H1 (cell line): ENCODE results near the gene MBTPS2. TPM values are rescaled to one million over a fixed set of nuclear protein-coding genes. Genes with fewer than 3 reads are reported as not detected.

Experiments
- CTCF ChIA-PET: fragments of 300-600 bp; sonication (Branson Sonifier 250); formaldehyde crosslinking; loops from one replicate; lab custom pipeline; 2021; ENCODE audit not compliant: partially characterized antibody; lab: Charles Lee
- POLR2A ChIA-PET: fragments of 300-600 bp; sonication (Branson Sonifier 250); formaldehyde crosslinking; loops from one replicate; lab custom pipeline; 2021; ENCODE audit warnings: inconsistent platforms; ENCODE audit not compliant: partially characterized antibody; lab: Charles Lee
- DNase-seq, 2 experiments: peaks; one replicate each; pipeline versions ENCODE4 v3.0.0 to v3.0.0-alpha.2; 2010 to 2022; ENCODE audit warnings: low spot score in 2 of 2, low read depth in 1 of 2, mixed read lengths in 1 of 2
- FAIRE-seq: peaks from 2 replicates; lab custom pipeline; 2011; peaks lifted over from hg19 to GRCh38; lab: Jason Lieb, UNC
- H2AFZ ChIP-seq: 2 replicates; pipeline ENCODE4 v1.8.1; 2012; ENCODE audit warnings: low read length, inconsistent platforms
- H2AK5ac ChIP-seq: 2 replicates; pipeline ENCODE4 v1.6.1; 2013; ENCODE audit warnings: low read depth, low read length
- H2BK120ac ChIP-seq: replicated peaks from 2 replicates; pipeline ENCODE3; 2013; ENCODE audit warnings: low read depth, low read length, inconsistent platforms
- H2BK12ac ChIP-seq: 2 replicates; pipeline ENCODE4 v1.6.1; 2013; ENCODE audit warnings: low read depth, low read length
- H2BK15ac ChIP-seq: 2 replicates; pipeline ENCODE4 v1.6.1; 2013; ENCODE audit warnings: low read length
- H2BK20ac ChIP-seq: 2 replicates; pipeline ENCODE4 v1.6.1; 2013; ENCODE audit warnings: low read length
- H2BK5ac ChIP-seq: 2 replicates; pipeline ENCODE4 v1.6.1; 2013; ENCODE audit warnings: low read depth, low read length
- H3K14ac ChIP-seq: 2 replicates; pipeline ENCODE4 v1.6.1; 2013; ENCODE audit warnings: inconsistent platforms; ENCODE audit not compliant: insufficient read length
- H3K18ac ChIP-seq: 2 replicates; pipeline ENCODE4 v1.6.1; 2013; ENCODE audit warnings: low read length; ENCODE audit errors: extremely low read depth
- H3K23ac ChIP-seq: 2 replicates; pipeline ENCODE4 v1.6.1; 2013; ENCODE audit warnings: inconsistent platforms; ENCODE audit not compliant: insufficient read length
- H3K23me2 ChIP-seq: 2 replicates; pipeline ENCODE4 v1.6.1; 2013; ENCODE audit warnings: low read depth, low read length
- H3K27ac ChIP-seq: 2 replicates; pipeline ENCODE4 v1.6.1; 2011; ENCODE audit warnings: low read depth, low read length, inconsistent platforms
- H3K27me3 ChIP-seq, 4 experiments: replicated peaks in 1 of 4; 1 replicate in 1 of 4; 2 replicates in 3 of 4; pipeline versions ENCODE4 v1.6.1 to v1.8.1; 2011 to 2013; ENCODE audit warnings: low read length in 3 of 4, mild to moderate bottlenecking in 3 of 4, inconsistent platforms in 2 of 4, mixed read lengths in 2 of 4, moderate library complexity in 1 of 4; ENCODE audit not compliant: control insufficient read depth in 3 of 4, insufficient read depth in 3 of 4; ENCODE audit errors: extremely low read depth in 1 of 4
- H3K36me3 ChIP-seq, 4 experiments: 2 replicates each; pipeline versions ENCODE4 v1.6.1 to v1.8.1; 2011 to 2013; ENCODE audit warnings: mild to moderate bottlenecking in 4 of 4, low read length in 3 of 4, moderate library complexity in 2 of 4, control low read depth in 1 of 4, inconsistent platforms in 1 of 4; ENCODE audit not compliant: insufficient read depth in 4 of 4, control insufficient read depth in 2 of 4
- H3K4ac ChIP-seq: replicated peaks from 2 replicates; pipeline ENCODE3; 2013; ENCODE audit warnings: low read length, low read depth, mixed read lengths, inconsistent platforms; ENCODE audit not compliant: insufficient read length
- H3K4me1 ChIP-seq, 4 experiments: replicated peaks in 1 of 4; 1 replicate in 1 of 4; 2 replicates in 3 of 4; pipeline versions ENCODE4 v1.6.1 to v1.8.1; 2011 to 2013; ENCODE audit warnings: low read length in 3 of 4, inconsistent platforms in 2 of 4, mixed read lengths in 1 of 4; ENCODE audit not compliant: insufficient read depth in 4 of 4, control insufficient read depth in 3 of 4
- H3K4me2 ChIP-seq, 2 experiments: 2 replicates each; pipeline versions ENCODE4 v1.6.1 to v1.8.1; 2011 to 2013; ENCODE audit warnings: low read depth in 2 of 2, low read length in 2 of 2, control low read depth in 1 of 2, inconsistent platforms in 1 of 2, mild to moderate bottlenecking in 1 of 2; ENCODE audit not compliant: insufficient read depth in 1 of 2
- H3K4me3 ChIP-seq, 4 experiments: fragments of 200-600, 300-600 bp in 1 of 4; sonication (generic), shearing (Covaris generic), sonication (Bioruptor Twin) in 1 of 4; 2 replicates each; pipeline versions ENCODE4 v1.5.1 to v1.8.1; 2011 to 2016; ENCODE audit warnings: low read length in 4 of 4, low read depth in 3 of 4, control low read depth in 2 of 4, inconsistent platforms in 2 of 4, mild to moderate bottlenecking in 2 of 4, mixed read lengths in 1 of 4, moderate library complexity in 1 of 4; ENCODE audit not compliant: insufficient read depth in 2 of 4; ENCODE audit errors: extremely low read depth in 1 of 4
- H3K56ac ChIP-seq: replicated peaks from 2 replicates; pipeline ENCODE3; 2013; ENCODE audit warnings: low read depth, mild to moderate bottlenecking, mixed read lengths, low read length, inconsistent platforms; ENCODE audit not compliant: insufficient read length
- H3K79me1 ChIP-seq: 2 replicates; pipeline ENCODE4 v1.6.1; 2013; ENCODE audit warnings: low read depth, low read length, control low read depth
- H3K79me2 ChIP-seq, 2 experiments: 2 replicates each; pipeline versions ENCODE4 v1.6.1 to v1.8.1; 2012 to 2013; ENCODE audit warnings: low read length in 2 of 2, mild to moderate bottlenecking in 2 of 2, inconsistent platforms in 1 of 2; ENCODE audit not compliant: insufficient read depth in 2 of 2, control insufficient read depth in 1 of 2
- H3K9ac ChIP-seq, 4 experiments: replicated peaks in 1 of 4; 1 replicate in 1 of 4; 2 replicates in 3 of 4; pipeline versions ENCODE4 v1.6.1 to v1.8.1; 2011 to 2013; ENCODE audit warnings: low read depth in 3 of 4, low read length in 3 of 4, control low read depth in 2 of 4, mild to moderate bottlenecking in 2 of 4, moderate library complexity in 2 of 4, inconsistent platforms in 1 of 4; ENCODE audit errors: extremely low read depth in 1 of 4
- H3K9me3 ChIP-seq, 2 experiments: 2 replicates each; pipeline versions ENCODE4 v1.6.1 to v1.8.1; 2012 to 2013; ENCODE audit warnings: mild to moderate bottlenecking in 2 of 2, moderate library complexity in 2 of 2, control low read depth in 1 of 2, inconsistent platforms in 1 of 2, low read depth in 1 of 2, low read length in 1 of 2, mixed read lengths in 1 of 2; ENCODE audit not compliant: insufficient read depth in 2 of 2
- H4K20me1 ChIP-seq, 2 experiments: replicated peaks in 1 of 2; 2 replicates each; pipeline versions ENCODE3 to v1.8.1; 2011 to 2013; ENCODE audit warnings: inconsistent platforms in 2 of 2, low read length in 2 of 2, mild to moderate bottlenecking in 1 of 2; ENCODE audit not compliant: insufficient read depth in 2 of 2, control insufficient read depth in 1 of 2
- H4K5ac ChIP-seq: 2 replicates; pipeline ENCODE4 v1.6.1; 2013; ENCODE audit warnings: low read length, low read depth, mixed read lengths, inconsistent platforms; ENCODE audit not compliant: insufficient read length
- H4K8ac ChIP-seq: 2 replicates; pipeline ENCODE4 v1.8.0; 2013; ENCODE audit warnings: mild to moderate bottlenecking, moderate library complexity, low read length, inconsistent platforms; ENCODE audit not compliant: insufficient read depth; ENCODE audit errors: extremely low read depth
- H4K91ac ChIP-seq: replicated peaks from 2 replicates; pipeline ENCODE3; 2013; ENCODE audit warnings: low read length, mixed read lengths, inconsistent platforms; ENCODE audit not compliant: insufficient read length
- CBX5 ChIP-seq: fragments of 300-800, 300-1000 bp; sonication (generic); IDR thresholded peaks from 2 replicates; pipeline ENCODE4 v1.7.1; 2016; ENCODE audit warnings: antibody characterized with exemption, low read length, low read depth
- CEBPB ChIP-seq: IDR thresholded peaks from 2 replicates; pipeline ENCODE4 v1.6.1; 2012; ENCODE audit warnings: low read depth, low read length
- EGR1 ChIP-seq: IDR thresholded peaks from 2 replicates; pipeline ENCODE4 v1.6.1; 2011; ENCODE audit warnings: low read depth, low read length, borderline replicate concordance
- EZH2 ChIP-seq: fragments of 200-600 bp; sonication (generic); IDR thresholded peaks from 2 replicates; pipeline ENCODE4 v1.7.1; 2012; ENCODE audit warnings: low read depth, mild to moderate bottlenecking, moderate library complexity, low read length, inconsistent platforms; ENCODE audit not compliant: severe bottlenecking
- FOSL1 ChIP-seq: IDR thresholded peaks from 2 replicates; pipeline ENCODE4 v1.6.1; 2011; ENCODE audit warnings: mild to moderate bottlenecking, low read depth, low read length, moderate library complexity; ENCODE audit not compliant: insufficient read depth
- KDM4A ChIP-seq: IDR thresholded peaks from one replicate; pipeline ENCODE4 v1.7.1; 2012; ENCODE audit warnings: low read depth, mild to moderate bottlenecking, moderate library complexity, low read length, inconsistent platforms; ENCODE audit not compliant: severe bottlenecking
- PHF8 ChIP-seq: fragments of 200-600 bp; sonication (generic); conservative IDR thresholded peaks from 2 replicates; pipeline ENCODE4 v1.7.1; 2012; ENCODE audit warnings: low read depth, mild to moderate bottlenecking, inconsistent platforms, low read length, moderate library complexity
- POLR2AphosphoS5 ChIP-seq: IDR thresholded peaks from 2 replicates; pipeline ENCODE4 v1.6.1; 2011; ENCODE audit warnings: low read depth, low read length
- POU5F1 ChIP-seq: IDR thresholded peaks from 2 replicates; pipeline ENCODE4 v1.6.1; 2011; ENCODE audit warnings: low read depth, mild to moderate bottlenecking, low read length, moderate library complexity
- RBBP5 ChIP-seq: IDR thresholded peaks from 2 replicates; pipeline ENCODE4 v1.7.1; 2012; ENCODE audit warnings: low read depth, mild to moderate bottlenecking, inconsistent platforms, low read length, moderate library complexity, borderline replicate concordance
- ZNF274 ChIP-seq: IDR thresholded peaks from 2 replicates; pipeline ENCODE4 v1.7.0; 2012; ENCODE audit warnings: low read length, borderline replicate concordance; ENCODE audit errors: extremely low read depth
- WGBS, 2 experiments: shearing (Covaris generic) in 1 of 2; methylation state at CpG; one replicate each; pipeline versions ENCODE4 v1.1.6 to v1.1.7; 2013 to 2015; ENCODE audit warnings: low lambda C conversion rate in 2 of 2, mixed read lengths in 2 of 2, inconsistent platforms in 1 of 2, low coverage in 1 of 2, missing lambda C conversion rate in 1 of 2; ENCODE audit not compliant: insufficient replicate concordance in 2 of 2, insufficient coverage in 1 of 2, insufficient read length in 1 of 2; ENCODE audit errors: extremely low coverage in 1 of 2, missing lambda C conversion rate in 1 of 2; 5-methylcytosine and 5-hydroxymethylcytosine counted together
- polyA plus RNA-seq, 7 experiments: library from polyadenylated mRNA; depleted of rRNA in 3 of 7; stranded (reverse) in 5 of 7; unstranded in 2 of 7; fragments of >200 nt in 5 of 7; fragments of 200-250 nt in 2 of 7; gene quantifications; 1 replicate in 5 of 7; 2 replicates in 1 of 7; 4 replicates in 1 of 7; pipeline versions ENCODE4 v1.2.1 to v1.2.3, GENCODE V29; 2011 to 2013; ENCODE audit warnings: missing spikeins in 2 of 7, mixed read lengths in 2 of 7
- total RNA-seq: library from RNA; stranded (reverse); fragmentation: NEBNext Ultra II Directional; extraction: Animal tissue kit (Norgen Biotek cat#: 25700); gene quantifications from 2 replicates; pipeline ENCODE4 v1.2.1, GENCODE V29; 2021
- TF ChIP-seq, protein P1 (sequence below): IDR thresholded peaks from 2 replicates; pipeline ENCODE4 v1.6.1; 2012; ENCODE audit warnings: low read length, inconsistent platforms
- TF ChIP-seq, protein P2 (sequence below): IDR thresholded peaks from 2 replicates; pipeline ENCODE4 v1.6.1; 2012; ENCODE audit warnings: inconsistent platforms

Gene MBTPS2
- total and polyA plus RNA-seq, 2 of the 8 experiments (the other 6 are each of a cell fraction or from before 2014, with no cell fraction given), result 4.3 to 7.4 TPM

DNA sequence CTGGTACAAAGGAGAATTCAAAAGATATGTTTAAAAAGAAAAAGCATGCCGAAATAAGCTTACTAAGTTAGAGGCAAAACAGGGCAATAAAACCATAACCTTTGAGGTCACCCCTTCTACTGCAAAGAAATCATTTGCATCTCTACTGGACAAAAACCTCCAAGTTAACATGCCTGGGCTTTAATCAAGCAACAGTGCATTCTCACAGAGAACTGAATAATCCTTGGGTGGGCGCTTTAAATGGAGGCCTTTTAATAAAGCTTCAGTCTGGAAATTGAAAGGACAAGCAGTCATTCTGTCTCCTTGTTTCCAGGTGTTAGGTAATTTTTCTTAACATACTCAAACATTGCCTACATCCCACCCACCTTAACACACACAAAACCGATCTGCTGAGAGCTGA is 66.5 kb downstream of the MBTPS2 start:
- no peaks in the 10 kb centered on the region for H3K79me1 ChIP-seq
- ChIA-PET POLR2A (interaction anchor here (1.0 kb wide), 1 partner anchor 37 kb away, joined by 3 read pairs; no protein-coding TSS in a partner anchor), CTCF (no interaction called here)
- H2BK5ac ChIP-seq, result no peak overlapping the region
- H3K9ac ChIP-seq, result no peak overlapping the region; a peak in 1 of 7 replicates
- H3K23me2 ChIP-seq, result no peaks in the 10 kb centered on the region
- no peak overlapping the region for H2BK120ac ChIP-seq
- H3K14ac ChIP-seq, result no peak overlapping the region
- H3K56ac ChIP-seq, result no peak overlapping the region
- H4K20me1 ChIP-seq, result no peaks in the 10 kb centered on the region
- H2BK15ac ChIP-seq, result no peak overlapping the region
- H3K4ac ChIP-seq, result no peak overlapping the region
- H4K5ac ChIP-seq, result no peak overlapping the region
- no peak overlapping the region for H2AK5ac ChIP-seq
- H4K8ac ChIP-seq, result no peak overlapping the region
- DNase-seq, result no peak
- H3K23ac ChIP-seq, result no peak overlapping the region
- H2AFZ ChIP-seq, result no peak overlapping the region
- H3K27ac ChIP-seq, result no peak overlapping the region
- H4K91ac ChIP-seq, result no peak overlapping the region
- FAIRE-seq, result no peak
- H3K27me3 ChIP-seq, result no peaks in the 10 kb centered on the region
- H3K4me2 ChIP-seq, result no peak overlapping the region
- H3K79me2 ChIP-seq, result no peaks in the 10 kb centered on the region
- H3K18ac ChIP-seq, result no peak overlapping the region
- H3K4me3 ChIP-seq, result no peak overlapping the region
- no peak overlapping the region for H2BK20ac ChIP-seq
- WGBS, 2 experiments, result 76% methylated on average over 3 of the region's 3 CpGs; no CpG with 5 or more reads in 1 of the 2 experiments
- H3K9me3 ChIP-seq, result no peaks in the 10 kb centered on the region
- H3K36me3 ChIP-seq, result no peaks in the 10 kb centered on the region
- peaks cover 0 to 5% (median 2%) of the 10 kb centered on the region in 4 experiments; a peak in 2 of 7 replicates for H3K4me1 ChIP-seq
- H2BK12ac ChIP-seq, result no peak overlapping the region
- TF ChIP-seq FOSL1 (no peak), POU5F1 (no peak), RBBP5 (no peak), EZH2 (no peak), POLR2AphosphoS5 (no peak), KDM4A (no peak), ZNF274 (no peak), EGR1 (no peak), PHF8 (no peak), CBX5 (no peak), CEBPB (no peak)
- TF ChIP-seq, protein P1, sequence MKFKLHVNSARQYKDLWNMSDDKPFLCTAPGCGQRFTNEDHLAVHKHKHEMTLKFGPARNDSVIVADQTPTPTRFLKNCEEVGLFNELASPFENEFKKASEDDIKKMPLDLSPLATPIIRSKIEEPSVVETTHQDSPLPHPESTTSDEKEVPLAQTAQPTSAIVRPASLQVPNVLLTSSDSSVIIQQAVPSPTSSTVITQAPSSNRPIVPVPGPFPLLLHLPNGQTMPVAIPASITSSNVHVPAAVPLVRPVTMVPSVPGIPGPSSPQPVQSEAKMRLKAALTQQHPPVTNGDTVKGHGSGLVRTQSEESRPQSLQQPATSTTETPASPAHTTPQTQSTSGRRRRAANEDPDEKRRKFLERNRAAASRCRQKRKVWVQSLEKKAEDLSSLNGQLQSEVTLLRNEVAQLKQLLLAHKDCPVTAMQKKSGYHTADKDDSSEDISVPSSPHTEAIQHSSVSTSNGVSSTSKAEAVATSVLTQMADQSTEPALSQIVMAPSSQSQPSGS, result no peak
- TF ChIP-seq, protein P2, sequence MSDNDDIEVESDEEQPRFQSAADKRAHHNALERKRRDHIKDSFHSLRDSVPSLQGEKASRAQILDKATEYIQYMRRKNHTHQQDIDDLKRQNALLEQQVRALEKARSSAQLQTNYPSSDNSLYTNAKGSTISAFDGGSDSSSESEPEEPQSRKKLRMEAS, result no peak
